ENCODE results near the gene AQP5.

Gene AQP5

GRCh38 chr12:49932533-49933130 lies 29.0 kb upstream of the AQP5 start:
- no peak for DNase-seq (ENCODE audit: low read depth in 2 of 2)

GRCh38 chr12:49933796-49934195 lies 27.9 kb upstream of the AQP5 start:
- no peak for DNase-seq (ENCODE audit: low read depth in 2 of 2)

- DNase-seq (ENCODE audit: low read depth in 2 of 2), result no peak
Measured at GRCh38 chr12:49934505-49934904, 27.2 kb upstream of the AQP5 start.

- DNase-seq (ENCODE audit: low read depth in 2 of 2), result no peak
Measured at GRCh38 chr12:49936925-49937324, 24.7 kb upstream of the AQP5 start.

GRCh38 chr12:49937639-49938300 lies 23.9 kb upstream of the AQP5 start:
- no peak for DNase-seq (ENCODE audit: low read depth in 2 of 2)

GRCh38 chr12:49939307-49939706 lies 22.4 kb upstream of the AQP5 start:
- no peak for DNase-seq (ENCODE audit: low read depth in 2 of 2)

- DNase-seq (ENCODE audit: low read depth in 2 of 2), result no peak
Measured at GRCh38 chr12:49939707-49940106, 22.0 kb upstream of the AQP5 start.

- no peak for DNase-seq (ENCODE audit: low read depth in 2 of 2)
Measured at GRCh38 chr12:49941556-49942511, 19.8 kb upstream of the AQP5 start.

- DNase-seq (ENCODE audit: low read depth in 2 of 2), result no peak
Measured at GRCh38 chr12:49942512-49942893, 19.2 kb upstream of the AQP5 start.

- DNase-seq (ENCODE audit: low read depth in 2 of 2), result no peak
Measured at GRCh38 chr12:49942921-49943624, 18.6 kb upstream of the AQP5 start.

- no peak for DNase-seq (ENCODE audit: low read depth in 2 of 2)
Measured at GRCh38 chr12:49943625-49943960, 18.1 kb upstream of the AQP5 start.

GRCh38 chr12:49944046-49944445 lies 17.6 kb upstream of the AQP5 start:
- DNase-seq (ENCODE audit: low read depth in 2 of 2), result no peak

- no peak for DNase-seq (ENCODE audit: low read depth in 2 of 2)
Measured at GRCh38 chr12:49944718-49945117, 17.0 kb upstream of the AQP5 start.

- peak; percentile 77 to 86 for DNase-seq (ENCODE audit: low read depth in 2 of 2)
Measured at GRCh38 chr12:49945394-49946080, 16.1 kb upstream of the AQP5 start.

GRCh38 chr12:49946086-49946485 lies 15.6 kb upstream of the AQP5 start:
- DNase-seq (ENCODE audit: low read depth in 2 of 2), result no peak

GRCh38 chr12:49946497-49946896 lies 15.2 kb upstream of the AQP5 start:
- DNase-seq (ENCODE audit: low read depth in 2 of 2), result no peak

GRCh38 chr12:49947593-49948226 lies 14.0 kb upstream of the AQP5 start:
- DNase-seq (ENCODE audit: low read depth in 2 of 2), result no peak

- no peak for DNase-seq (ENCODE audit: low read depth in 2 of 2)
Measured at GRCh38 chr12:49948866-49949845, 12.5 kb upstream of the AQP5 start.

GRCh38 chr12:49949866-49950265 lies 11.8 kb upstream of the AQP5 start:
- no peak for DNase-seq (ENCODE audit: low read depth in 2 of 2)
